ENCODE data around the gene SLC22A16.

GRCh38 chr6:110491644-110492317 lies 15.4 kb upstream of the SLC22A16 start:
- TF ChIP-seq CTCF (IDR thresholded peaks at IDR 0.05) (no peak), EZH2 (IDR thresholded peaks at IDR 0.05; ENCODE audit: borderline replicate concordance, insufficient read depth, low read depth, low read length, poor library complexity, severe bottlenecking) (no peak)

Data from B cell (primary cell).